ENCODE measurements around the gene NR2E3.

The NR2E3 gene

DNA sequence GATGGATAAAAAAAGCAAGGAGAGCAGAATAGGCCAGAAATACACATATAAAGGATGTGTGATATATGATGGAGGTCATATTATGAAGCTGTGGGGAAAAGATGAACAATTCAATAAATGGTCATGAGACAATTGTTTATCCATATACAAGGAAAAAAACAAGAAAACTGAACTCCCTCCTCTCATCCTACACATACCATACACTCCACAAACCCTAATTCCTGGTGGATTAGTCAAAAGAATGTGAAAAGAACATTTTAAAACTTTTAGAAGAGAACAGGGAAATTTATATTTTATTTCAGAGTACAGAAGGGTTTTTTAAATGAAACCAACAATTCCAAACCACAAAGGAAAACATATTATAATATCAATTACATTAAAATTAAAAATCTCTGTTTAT, 34.5 kb upstream of the NR2E3 start:
- CTCF ChIA-PET, result interaction anchor here (0.9 kb wide), 1 partner anchor 32 kb away, joined by 3 read pairs; no protein-coding TSS in a partner anchor

DNA sequence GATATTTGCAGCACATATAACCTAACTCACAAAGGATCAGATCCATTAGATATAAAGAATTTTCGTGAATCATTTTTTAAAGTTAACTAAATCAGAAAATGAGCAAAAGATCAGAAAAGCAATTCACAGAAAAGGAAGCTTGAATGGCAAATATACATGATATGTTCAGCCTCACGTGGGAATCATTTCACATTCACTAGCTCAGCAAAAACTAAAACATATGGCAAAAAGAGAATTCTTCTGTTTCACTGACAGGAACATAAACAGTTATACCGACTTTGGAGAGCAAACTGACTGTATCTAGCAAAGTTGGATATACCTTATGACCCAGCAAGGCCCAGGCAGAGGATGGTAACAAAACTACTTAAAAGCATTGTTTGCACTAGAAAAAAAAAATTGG, 34.0 kb upstream of the NR2E3 start:
- CTCF ChIA-PET, result interaction anchor here (0.9 kb wide), 1 partner anchor 33 kb away, joined by 3 read pairs; no protein-coding TSS in a partner anchor
- TF ChIP-seq, protein P1, sequence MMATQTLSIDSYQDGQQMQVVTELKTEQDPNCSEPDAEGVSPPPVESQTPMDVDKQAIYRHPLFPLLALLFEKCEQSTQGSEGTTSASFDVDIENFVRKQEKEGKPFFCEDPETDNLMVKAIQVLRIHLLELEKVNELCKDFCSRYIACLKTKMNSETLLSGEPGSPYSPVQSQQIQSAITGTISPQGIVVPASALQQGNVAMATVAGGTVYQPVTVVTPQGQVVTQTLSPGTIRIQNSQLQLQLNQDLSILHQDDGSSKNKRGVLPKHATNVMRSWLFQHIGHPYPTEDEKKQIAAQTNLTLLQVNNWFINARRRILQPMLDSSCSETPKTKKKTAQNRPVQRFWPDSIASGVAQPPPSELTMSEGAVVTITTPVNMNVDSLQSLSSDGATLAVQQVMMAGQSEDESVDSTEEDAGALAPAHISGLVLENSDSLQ (IDR thresholded peaks at IDR 0.05), result no peak
- TF ChIP-seq FOXA1 (IDR thresholded peaks at IDR 0.05) (no peak), SUZ12 (IDR thresholded peaks at IDR 0.05) (no peak), L3MBTL2 (conservative IDR thresholded peaks at IDR 0.05) (no peak), FOXK2 (IDR thresholded peaks at IDR 0.05) (no peak), ARNT (IDR thresholded peaks at IDR 0.05) (no peak), BHLHE40 (IDR thresholded peaks at IDR 0.05; ENCODE audit: borderline replicate concordance) (no peak)
- DNase-seq (ENCODE audit: extremely low spot score), result no peak
- POLR2A ChIA-PET, result no interaction called here

More for the DNA sequence above, 34.5 kb upstream of the NR2E3 start:
- POLR2A ChIA-PET, result no interaction called here
- DNase-seq (ENCODE audit: extremely low spot score), result no peak
- TF ChIP-seq HDGF (IDR thresholded peaks at IDR 0.05; ENCODE audit: borderline replicate concordance) (no peak), FOXM1 (IDR thresholded peaks at IDR 0.05; ENCODE audit: borderline replicate concordance) (no peak), SUZ12 (IDR thresholded peaks at IDR 0.05) (no peak), ARNT (IDR thresholded peaks at IDR 0.05) (no peak), FOXA1 (IDR thresholded peaks at IDR 0.05) (no peak), L3MBTL2 (conservative IDR thresholded peaks at IDR 0.05) (no peak), CTBP1 (IDR thresholded peaks at IDR 0.05; ENCODE audit: borderline replicate concordance) (no peak), BHLHE40 (IDR thresholded peaks at IDR 0.05; ENCODE audit: borderline replicate concordance) (no peak)

DNA sequence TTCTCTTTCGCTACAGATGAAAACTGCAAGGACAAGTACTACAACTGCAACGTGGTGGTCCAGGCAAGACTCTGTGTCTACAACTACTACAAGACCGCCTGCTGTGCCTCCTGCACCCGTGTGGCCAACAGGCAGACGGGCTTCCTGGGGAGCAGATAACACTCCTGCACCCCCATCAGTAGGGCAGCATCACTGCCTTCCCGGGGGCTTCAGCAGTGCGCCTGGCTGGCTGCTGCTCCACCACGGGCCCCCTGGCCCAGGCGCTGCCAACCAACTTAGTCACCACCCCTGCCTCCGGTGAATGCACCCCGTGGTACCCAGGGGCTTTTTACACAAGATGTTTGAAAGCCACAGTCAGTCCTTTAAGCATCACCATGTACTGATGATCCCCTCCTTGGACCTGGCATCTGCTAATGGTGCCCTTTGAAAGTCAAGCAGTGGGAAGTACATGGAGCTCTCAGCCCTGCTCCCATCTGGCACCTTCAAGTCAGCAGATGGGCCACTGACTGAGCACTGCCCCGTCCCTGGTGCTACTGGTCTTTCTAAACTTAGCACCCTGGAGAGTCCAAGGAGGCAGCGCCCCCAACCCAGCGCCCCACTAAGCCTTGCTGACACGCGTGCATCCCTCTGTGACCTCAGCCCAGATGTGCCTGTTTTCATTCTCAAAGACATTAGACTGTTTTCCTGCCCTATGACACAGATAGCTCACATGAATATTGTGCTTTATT, 33.0 kb upstream of the NR2E3 start:
- TF ChIP-seq FOXM1 (IDR thresholded peaks at IDR 0.05; ENCODE audit: borderline replicate concordance), result no peak
- no peak for TF ChIP-seq L3MBTL2 (conservative IDR thresholded peaks at IDR 0.05)
- TF ChIP-seq SUZ12 (IDR thresholded peaks at IDR 0.05), result no peak
- TF ChIP-seq SP1 (IDR thresholded peaks at IDR 0.05), result no peak
- no peak for TF ChIP-seq FOXA1 (IDR thresholded peaks at IDR 0.05)
- TF ChIP-seq ARNT (IDR thresholded peaks at IDR 0.05), result no peak
- no peak for TF ChIP-seq NFRKB (IDR thresholded peaks at IDR 0.05)
- TF ChIP-seq CTBP1 (IDR thresholded peaks at IDR 0.05; ENCODE audit: borderline replicate concordance), result no peak
- TF ChIP-seq, protein P1 (IDR thresholded peaks at IDR 0.05), result no peak
- no peak for TF ChIP-seq LEF1 (IDR thresholded peaks at IDR 0.05; ENCODE audit: borderline replicate concordance)
- TF ChIP-seq ELF4 (IDR thresholded peaks at IDR 0.05), result no peak
- no peak for DNase-seq (ENCODE audit: extremely low spot score)
- CTCF ChIA-PET, result interaction anchor here (1.6 kb wide), 1 partner anchor 25 kb away, joined by 5 read pairs; no protein-coding TSS in a partner anchor
- POLR2A ChIA-PET, result no interaction called here

DNA sequence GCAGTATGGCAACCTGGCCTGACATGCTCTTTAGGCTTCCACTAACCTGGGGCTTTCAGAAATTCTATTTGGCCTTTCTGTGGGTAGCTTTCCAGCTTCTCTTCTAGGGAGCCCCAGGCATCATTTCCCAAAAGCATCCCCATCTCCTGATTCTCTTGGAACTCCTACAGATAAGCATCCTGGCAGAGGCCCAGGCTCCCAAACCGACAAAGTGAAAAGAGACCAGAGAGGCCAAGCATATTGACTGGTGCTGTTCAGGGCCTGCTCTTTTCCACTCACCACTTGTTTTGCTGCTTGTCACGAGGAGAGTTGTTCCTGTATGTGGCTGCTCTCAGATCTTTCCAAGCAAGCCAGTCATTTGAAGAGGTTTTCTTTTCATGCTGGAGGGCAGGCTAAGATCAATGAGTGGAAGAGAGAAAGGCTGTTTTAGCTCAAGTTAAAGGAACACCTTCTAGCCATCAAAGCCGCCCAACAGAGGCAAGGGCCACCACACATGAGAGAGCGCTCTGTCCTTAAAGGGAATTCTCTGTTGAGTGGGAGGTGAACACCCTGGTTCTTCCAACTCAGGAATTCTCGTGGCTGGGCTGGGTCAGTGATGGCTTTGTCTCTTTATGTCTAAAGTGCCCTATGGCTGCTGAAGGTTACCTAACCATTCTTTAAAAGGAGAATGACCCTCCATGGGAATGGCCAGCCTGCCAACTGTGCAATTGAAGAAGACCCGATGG, 31.1 kb upstream of the NR2E3 start:
- CTCF ChIA-PET, result interaction anchor here (1.2 to 1.6 kb wide), 2 partner anchors 27 to 377 kb away, joined by 3 to 5 read pairs; no protein-coding TSS in a partner anchor
- DNase-seq (ENCODE audit: extremely low spot score), result no peak
- POLR2A ChIA-PET, result no interaction called here
- no peak for TF ChIP-seq BHLHE40 (IDR thresholded peaks at IDR 0.05; ENCODE audit: borderline replicate concordance)
- no peak for TF ChIP-seq HDGF (IDR thresholded peaks at IDR 0.05; ENCODE audit: borderline replicate concordance)
- no peak for TF ChIP-seq CTBP1 (IDR thresholded peaks at IDR 0.05; ENCODE audit: borderline replicate concordance)
- no peak for TF ChIP-seq SUZ12 (IDR thresholded peaks at IDR 0.05)
- no peak for TF ChIP-seq ARNT (IDR thresholded peaks at IDR 0.05)
- no peak for TF ChIP-seq FOXM1 (IDR thresholded peaks at IDR 0.05; ENCODE audit: borderline replicate concordance)
- no peak for TF ChIP-seq LEF1 (IDR thresholded peaks at IDR 0.05; ENCODE audit: borderline replicate concordance)
- no peak for TF ChIP-seq ELF4 (IDR thresholded peaks at IDR 0.05)
- no peak for TF ChIP-seq NFRKB (IDR thresholded peaks at IDR 0.05)
- no peak for TF ChIP-seq L3MBTL2 (conservative IDR thresholded peaks at IDR 0.05)
- TF ChIP-seq, protein P1 (IDR thresholded peaks at IDR 0.05), result no peak
- TF ChIP-seq TARDBP (IDR thresholded peaks at IDR 0.05), result no peak
- no peak for TF ChIP-seq SP1 (IDR thresholded peaks at IDR 0.05)
- no peak for TF ChIP-seq FOXK2 (IDR thresholded peaks at IDR 0.05)

DNA sequence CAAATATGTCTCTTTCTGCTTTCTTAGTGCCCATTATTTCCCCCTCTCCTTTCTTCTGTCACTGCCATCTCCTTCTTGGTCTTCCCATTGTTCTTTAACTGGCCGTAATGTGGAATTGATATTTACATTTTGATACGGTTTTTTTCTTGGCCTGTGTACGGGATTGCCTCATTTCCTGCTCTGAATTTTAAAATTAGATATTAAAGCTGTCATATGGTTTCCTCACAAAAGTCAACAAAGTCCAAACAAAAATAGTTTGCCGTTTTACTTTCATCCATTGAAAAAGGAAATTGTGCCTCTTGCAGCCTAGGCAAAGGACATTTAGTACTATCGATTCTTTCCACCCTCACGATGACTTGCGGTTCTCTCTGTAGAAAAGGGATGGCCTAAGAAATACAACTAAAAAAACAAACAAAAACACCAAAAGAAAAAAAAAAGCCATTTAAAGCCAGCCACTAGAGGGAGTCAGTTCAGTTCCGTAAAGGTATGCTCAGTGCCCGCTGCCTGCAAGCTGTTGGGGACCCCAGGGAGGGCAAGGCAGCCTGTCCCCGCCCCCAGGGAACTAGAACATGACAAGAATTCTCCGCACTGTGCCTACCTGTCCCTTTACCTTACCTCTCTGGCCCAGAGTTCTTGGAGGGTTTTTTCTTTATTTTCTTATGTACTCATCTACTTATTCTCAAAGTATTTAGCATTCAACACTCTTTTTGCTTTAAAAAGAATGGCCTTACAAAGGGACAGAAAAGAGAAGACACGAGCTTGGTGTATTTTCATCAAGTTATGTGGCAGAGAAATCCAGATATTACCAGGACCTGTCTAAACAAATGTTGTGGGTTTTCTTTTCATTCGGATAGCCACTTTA, 30.0 kb upstream of the NR2E3 start:
- DNase-seq (ENCODE audit: extremely low spot score), result peak; percentile 66
- POLR2A ChIA-PET, result no interaction called here
- TF ChIP-seq NFRKB (IDR thresholded peaks at IDR 0.05), result no peak
- TF ChIP-seq TARDBP (IDR thresholded peaks at IDR 0.05), result no peak
- no peak for TF ChIP-seq SP1 (IDR thresholded peaks at IDR 0.05)
- peak; percentile 96 for TF ChIP-seq ZNF384 (IDR thresholded peaks at IDR 0.05)
- CTCF ChIA-PET, result interaction anchor here (0.6 to 1.8 kb wide), 10 partner anchors 9 to 1635 kb away, joined by 3 to 6 read pairs (median 3); no protein-coding TSS in a partner anchor
